Measurements from ENCODE around the gene PRR12. TPM values are rescaled to one million over a fixed set of nuclear protein-coding genes. Genes with fewer than 3 reads are reported as not detected.

Gene PRR12
- total RNA-seq (ENCODE audit: insufficient read depth, low replicate concordance), result 1.9 TPM

- peak; percentile 89 for DNase-seq (ENCODE audit: low spot score)
Measured at GRCh38 chr19:49590971-49591730, at the start of gene PRR12. TSS of gene PRR12 (plus strand) at chr19:49591182. CDS start at chr19:49591655, 473 bp downstream.

- no peak for DNase-seq (ENCODE audit: low spot score)
Measured at GRCh38 chr19:49541914-49542313, 49.1 kb upstream of the PRR12 start.

- no peak for DNase-seq (ENCODE audit: low spot score)
Measured at GRCh38 chr19:49542446-49542845, 48.5 kb upstream of the PRR12 start.

- DNase-seq (ENCODE audit: low spot score), result no peak
Measured at GRCh38 chr19:49543032-49543431, 48.0 kb upstream of the PRR12 start.

- DNase-seq (ENCODE audit: low spot score), result no peak
Measured at GRCh38 chr19:49544154-49544553, 46.8 kb upstream of the PRR12 start.

- peak; percentile 92 for DNase-seq (ENCODE audit: low spot score)
Measured at GRCh38 chr19:49546825-49547565, 44.0 kb upstream of the PRR12 start.

- no peak for DNase-seq (ENCODE audit: low spot score)
Measured at GRCh38 chr19:49549045-49549444, 41.9 kb upstream of the PRR12 start.

- no peak for DNase-seq (ENCODE audit: low spot score)
Measured at GRCh38 chr19:49551531-49551930, 39.5 kb upstream of the PRR12 start.

GRCh38 chr19:49552749-49553148 lies 38.2 kb upstream of the PRR12 start:
- no peak for DNase-seq (ENCODE audit: low spot score)

GRCh38 chr19:49553451-49554271 lies 37.3 kb upstream of the PRR12 start:
- DNase-seq (ENCODE audit: low spot score), result no peak

GRCh38 chr19:49554701-49555181 lies 36.2 kb upstream of the PRR12 start:
- peak; percentile 37 for DNase-seq (ENCODE audit: low spot score)

- peak; percentile 40 for DNase-seq (ENCODE audit: low spot score)
Measured at GRCh38 chr19:49555600-49556411, 35.2 kb upstream of the PRR12 start.

- DNase-seq (ENCODE audit: low spot score), result no peak
Measured at GRCh38 chr19:49556412-49557398, 34.3 kb upstream of the PRR12 start.

GRCh38 chr19:49557641-49558325 lies 33.2 kb upstream of the PRR12 start:
- DNase-seq (ENCODE audit: low spot score), result no peak

- DNase-seq (ENCODE audit: low spot score), result no peak
Measured at GRCh38 chr19:49558591-49558990, 32.4 kb upstream of the PRR12 start.

GRCh38 chr19:49559443-49559842 lies 31.5 kb upstream of the PRR12 start:
- DNase-seq (ENCODE audit: low spot score), result no peak

GRCh38 chr19:49559928-49560327 lies 31.1 kb upstream of the PRR12 start:
- DNase-seq (ENCODE audit: low spot score), result no peak

GRCh38 chr19:49560358-49560900 lies 30.6 kb upstream of the PRR12 start:
- DNase-seq (ENCODE audit: low spot score), result no peak

GRCh38 chr19:49564616-49565045 lies 26.4 kb upstream of the PRR12 start:
- no peak for DNase-seq (ENCODE audit: low spot score)

Measured in umbilical cord (tissue), 2 donors.